Fibroblast of lung (primary cell): ENCODE results near the gene CGB2.

Source experiments
- EZH2 ChIP-seq: IDR thresholded peaks from 2 replicates; pipeline ENCODE4 v1.5.1; 2012; ENCODE audit warnings: low read length, control low read depth, mild to moderate bottlenecking; ENCODE audit errors: missing control alignments
- TF ChIP-seq, protein P1 (sequence below), 2 donors: IDR thresholded peaks in 1 of 2; conservative IDR thresholded peaks in 1 of 2; 1 replicate in 1 of 2; 2 replicates in 1 of 2; pipeline ENCODE4 v1.5.1; 2011 to 2012; ENCODE audit warnings: low read length in 2 of 2, control low read depth in 1 of 2, inconsistent platforms in 1 of 2, low read depth in 1 of 2, mild to moderate bottlenecking in 1 of 2

DNA sequence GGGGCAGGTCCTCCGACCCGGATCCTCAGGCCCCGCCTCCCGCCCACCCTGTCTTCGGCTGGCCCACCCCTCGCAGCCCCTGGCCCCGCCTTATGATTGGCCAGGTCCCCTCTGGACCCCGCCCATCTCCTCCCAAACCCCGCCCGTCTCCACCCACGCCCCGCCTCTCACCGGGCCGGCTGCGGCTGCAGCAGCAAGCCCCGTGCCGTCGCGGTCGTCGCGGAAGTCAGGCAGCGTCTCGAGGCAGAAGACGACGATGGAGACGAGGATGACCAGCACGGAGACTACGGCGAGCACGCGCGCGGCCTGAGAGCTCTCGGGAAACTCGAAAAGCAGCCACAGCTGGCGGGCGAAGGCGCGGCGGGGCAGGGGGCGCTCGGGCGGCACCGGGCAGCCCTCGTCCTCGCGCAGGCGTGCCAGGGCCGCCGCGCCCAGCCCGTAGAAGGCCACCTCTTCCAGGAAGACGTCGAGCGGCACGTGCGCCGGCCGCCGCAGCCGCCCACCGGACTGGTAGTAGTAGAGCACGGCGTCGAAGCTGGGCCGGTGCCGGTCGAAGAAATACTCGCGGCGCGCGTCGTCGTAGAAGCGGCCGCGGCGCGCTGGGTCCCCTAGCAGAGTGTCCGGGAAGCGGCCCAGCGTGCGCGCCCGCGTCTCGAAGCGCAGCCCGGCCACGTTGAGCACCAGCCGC is 40.3 kb downstream of the CGB2 start:
- TF ChIP-seq, protein P1, sequence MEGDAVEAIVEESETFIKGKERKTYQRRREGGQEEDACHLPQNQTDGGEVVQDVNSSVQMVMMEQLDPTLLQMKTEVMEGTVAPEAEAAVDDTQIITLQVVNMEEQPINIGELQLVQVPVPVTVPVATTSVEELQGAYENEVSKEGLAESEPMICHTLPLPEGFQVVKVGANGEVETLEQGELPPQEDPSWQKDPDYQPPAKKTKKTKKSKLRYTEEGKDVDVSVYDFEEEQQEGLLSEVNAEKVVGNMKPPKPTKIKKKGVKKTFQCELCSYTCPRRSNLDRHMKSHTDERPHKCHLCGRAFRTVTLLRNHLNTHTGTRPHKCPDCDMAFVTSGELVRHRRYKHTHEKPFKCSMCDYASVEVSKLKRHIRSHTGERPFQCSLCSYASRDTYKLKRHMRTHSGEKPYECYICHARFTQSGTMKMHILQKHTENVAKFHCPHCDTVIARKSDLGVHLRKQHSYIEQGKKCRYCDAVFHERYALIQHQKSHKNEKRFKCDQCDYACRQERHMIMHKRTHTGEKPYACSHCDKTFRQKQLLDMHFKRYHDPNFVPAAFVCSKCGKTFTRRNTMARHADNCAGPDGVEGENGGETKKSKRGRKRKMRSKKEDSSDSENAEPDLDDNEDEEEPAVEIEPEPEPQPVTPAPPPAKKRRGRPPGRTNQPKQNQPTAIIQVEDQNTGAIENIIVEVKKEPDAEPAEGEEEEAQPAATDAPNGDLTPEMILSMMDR (conservative IDR thresholded peaks at IDR 0.05 in 1 of 2, IDR thresholded peaks at IDR 0.05 in 1 of 2; ENCODE audit: low read depth in 1 of 2, low read length in 2 of 2), result no peak
- TF ChIP-seq EZH2, result peak; percentile 95
